Measurements from ENCODE around the gene MXRA8.

Gene MXRA8

GRCh38 chr1:1340791-1341548 lies 17.4 kb downstream of the MXRA8 start:
- no peak overlapping the region for H4K8ac ChIP-seq (ENCODE audit: low read depth, low read length)
- H3K23ac ChIP-seq (ENCODE audit: low read length), result no peak overlapping the region
- no peak overlapping the region for H3K4me2 ChIP-seq (ENCODE audit: low read length)
- no peak overlapping the region for H2BK15ac ChIP-seq (replicated peaks; ENCODE audit: low read depth)
- H3K27me3 ChIP-seq (ENCODE audit: insufficient read depth, low read length, poor library complexity), result no peaks in the 10 kb centered on the region
- H3K79me2 ChIP-seq (ENCODE audit: control insufficient read depth, insufficient read depth, low read length), result peaks cover 5% of the 10 kb centered on the region
- no peak for DNase-seq
- H3K27ac ChIP-seq (ENCODE audit: low read depth, low read length), result no peak overlapping the region
- H3K9ac ChIP-seq (ENCODE audit: low read length), result no peak overlapping the region
- H2AK5ac ChIP-seq (ENCODE audit: low read length), result no peak overlapping the region
- H3K18ac ChIP-seq (ENCODE audit: low read length), result no peak overlapping the region
- WGBS (ENCODE audit: extremely low coverage, insufficient coverage, low lambda C conversion rate), result no CpG with 5 or more reads among the region's 36 CpGs
- H3K4ac ChIP-seq (ENCODE audit: low read depth, low read length), result no peak overlapping the region
- peaks cover 7% of the 10 kb centered on the region for H3K36me3 ChIP-seq (ENCODE audit: control insufficient read depth, insufficient read depth, low read length)
- H3K4me1 ChIP-seq (ENCODE audit: control insufficient read depth, low read depth, low read length), result no peaks in the 10 kb centered on the region
- H4K5ac ChIP-seq (ENCODE audit: low read length), result no peak overlapping the region
- H3K79me1 ChIP-seq (ENCODE audit: low read length), result peaks cover 4% of the 10 kb centered on the region
- H2BK120ac ChIP-seq (ENCODE audit: low read depth, low read length), result no peak overlapping the region
- no peak overlapping the region for H2BK5ac ChIP-seq (ENCODE audit: low read length)
- no peak overlapping the region for H3K56ac ChIP-seq (ENCODE audit: low read length)
- no peak overlapping the region for H3K4me3 ChIP-seq (ENCODE audit: low read length)

GRCh38 chr1:1340185-1340584 lies 18.2 kb downstream of the MXRA8 start:
- H4K5ac ChIP-seq (ENCODE audit: low read length), result no peak overlapping the region
- H3K4me2 ChIP-seq (ENCODE audit: low read length), result no peak overlapping the region
- H3K27me3 ChIP-seq (ENCODE audit: insufficient read depth, low read length, poor library complexity), result no peaks in the 10 kb centered on the region
- no peak overlapping the region for H2AK5ac ChIP-seq (ENCODE audit: low read length)
- no peak overlapping the region for H2BK5ac ChIP-seq (ENCODE audit: low read length)
- no peak overlapping the region for H3K56ac ChIP-seq (ENCODE audit: low read length)
- H3K79me1 ChIP-seq (ENCODE audit: low read length), result peaks cover 2% of the 10 kb centered on the region
- no peaks in the 10 kb centered on the region for H3K79me2 ChIP-seq (ENCODE audit: control insufficient read depth, insufficient read depth, low read length)
- DNase-seq, result no peak
- no peaks in the 10 kb centered on the region for H3K4me1 ChIP-seq (ENCODE audit: control insufficient read depth, low read depth, low read length)
- H2BK15ac ChIP-seq (replicated peaks; ENCODE audit: low read depth), result no peak overlapping the region
- no peak overlapping the region for H2BK120ac ChIP-seq (ENCODE audit: low read depth, low read length)
- H3K4me3 ChIP-seq (ENCODE audit: low read length), result no peak overlapping the region
- no peak overlapping the region for H3K9ac ChIP-seq (ENCODE audit: low read length)
- no peak overlapping the region for H4K8ac ChIP-seq (ENCODE audit: low read depth, low read length)
- peaks cover 7% of the 10 kb centered on the region for H3K36me3 ChIP-seq (ENCODE audit: control insufficient read depth, insufficient read depth, low read length)
- H3K27ac ChIP-seq (ENCODE audit: low read depth, low read length), result no peak overlapping the region
- H3K23ac ChIP-seq (ENCODE audit: low read length), result no peak overlapping the region
- WGBS (ENCODE audit: extremely low coverage, insufficient coverage, low lambda C conversion rate), result no CpG with 5 or more reads among the region's 23 CpGs
- H3K4ac ChIP-seq (ENCODE audit: low read depth, low read length), result no peak overlapping the region
- no peak overlapping the region for H3K18ac ChIP-seq (ENCODE audit: low read length)

- no peak overlapping the region for H3K27ac ChIP-seq (ENCODE audit: low read depth, low read length)
- no CpG with 5 or more reads among the region's 36 CpGs for WGBS (ENCODE audit: extremely low coverage, insufficient coverage, low lambda C conversion rate)
- H3K79me2 ChIP-seq (ENCODE audit: control insufficient read depth, insufficient read depth, low read length), result no peaks in the 10 kb centered on the region
- DNase-seq, result no peak
- no peak overlapping the region for H3K4me2 ChIP-seq (ENCODE audit: low read length)
- H2BK5ac ChIP-seq (ENCODE audit: low read length), result no peak overlapping the region
- no peak overlapping the region for H2BK120ac ChIP-seq (ENCODE audit: low read depth, low read length)
- H3K9ac ChIP-seq (ENCODE audit: low read length), result no peak overlapping the region
- H3K79me1 ChIP-seq (ENCODE audit: low read length), result peaks cover under 1% of the 10 kb centered on the region
- no peaks in the 10 kb centered on the region for H3K4me1 ChIP-seq (ENCODE audit: control insufficient read depth, low read depth, low read length)
- peaks cover 7% of the 10 kb centered on the region for H3K36me3 ChIP-seq (ENCODE audit: control insufficient read depth, insufficient read depth, low read length)
- no peak overlapping the region for H2BK15ac ChIP-seq (replicated peaks; ENCODE audit: low read depth)
- no peak overlapping the region for H3K23ac ChIP-seq (ENCODE audit: low read length)
- H3K4ac ChIP-seq (ENCODE audit: low read depth, low read length), result no peak overlapping the region
- no peaks in the 10 kb centered on the region for H3K27me3 ChIP-seq (ENCODE audit: insufficient read depth, low read length, poor library complexity)
- H3K18ac ChIP-seq (ENCODE audit: low read length), result no peak overlapping the region
- H4K5ac ChIP-seq (ENCODE audit: low read length), result no peak overlapping the region
- no peak overlapping the region for H4K8ac ChIP-seq (ENCODE audit: low read depth, low read length)
- no peak overlapping the region for H3K4me3 ChIP-seq (ENCODE audit: low read length)
- H2AK5ac ChIP-seq (ENCODE audit: low read length), result no peak overlapping the region
- H3K56ac ChIP-seq (ENCODE audit: low read length), result no peak overlapping the region
Observed at GRCh38 chr1:1338278-1338677, 20.1 kb downstream of the MXRA8 start.

- no peaks in the 10 kb centered on the region for H3K27me3 ChIP-seq (ENCODE audit: insufficient read depth, low read length, poor library complexity)
- no peak overlapping the region for H2AK5ac ChIP-seq (ENCODE audit: low read length)
- no peak overlapping the region for H3K23ac ChIP-seq (ENCODE audit: low read length)
- H3K18ac ChIP-seq (ENCODE audit: low read length), result no peak overlapping the region
- no peak overlapping the region for H3K56ac ChIP-seq (ENCODE audit: low read length)
- no peaks in the 10 kb centered on the region for H3K4me1 ChIP-seq (ENCODE audit: control insufficient read depth, low read depth, low read length)
- no peak overlapping the region for H3K4me3 ChIP-seq (ENCODE audit: low read length)
- no peak overlapping the region for H3K27ac ChIP-seq (ENCODE audit: low read depth, low read length)
- H3K79me2 ChIP-seq (ENCODE audit: control insufficient read depth, insufficient read depth, low read length), result no peaks in the 10 kb centered on the region
- DNase-seq, result no peak
- no peak overlapping the region for H3K4me2 ChIP-seq (ENCODE audit: low read length)
- H2BK15ac ChIP-seq (replicated peaks; ENCODE audit: low read depth), result no peak overlapping the region
- no peak overlapping the region for H3K9ac ChIP-seq (ENCODE audit: low read length)
- no CpG with 5 or more reads among the region's 18 CpGs for WGBS (ENCODE audit: extremely low coverage, insufficient coverage, low lambda C conversion rate)
- H2BK120ac ChIP-seq (ENCODE audit: low read depth, low read length), result no peak overlapping the region
- no peak overlapping the region for H2BK5ac ChIP-seq (ENCODE audit: low read length)
- peaks cover 7% of the 10 kb centered on the region for H3K36me3 ChIP-seq (ENCODE audit: control insufficient read depth, insufficient read depth, low read length)
- H3K4ac ChIP-seq (ENCODE audit: low read depth, low read length), result no peak overlapping the region
- H4K8ac ChIP-seq (ENCODE audit: low read depth, low read length), result no peak overlapping the region
- no peaks in the 10 kb centered on the region for H3K79me1 ChIP-seq (ENCODE audit: low read length)
- H4K5ac ChIP-seq (ENCODE audit: low read length), result no peak overlapping the region
Observed at GRCh38 chr1:1337793-1338147, 20.6 kb downstream of the MXRA8 start.

GRCh38 chr1:1336931-1337792 lies 21.2 kb downstream of the MXRA8 start:
- Histone ChIP-seq H3K79me1 (ENCODE audit: low read length) (no peaks in the 10 kb centered on the region), H3K23ac (ENCODE audit: low read length) (no peak overlapping the region), H2BK15ac (replicated peaks; ENCODE audit: low read depth) (no peak overlapping the region), H3K4me2 (ENCODE audit: low read length) (no peak overlapping the region), H3K36me3 (ENCODE audit: control insufficient read depth, insufficient read depth, low read length) (peaks cover 7% of the 10 kb centered on the region), H3K4me1 (ENCODE audit: control insufficient read depth, low read depth, low read length) (no peaks in the 10 kb centered on the region), H3K9ac (ENCODE audit: low read length) (no peak overlapping the region), H3K18ac (ENCODE audit: low read length) (no peak overlapping the region), H2BK120ac (ENCODE audit: low read depth, low read length) (no peak overlapping the region), H2BK5ac (ENCODE audit: low read length) (no peak overlapping the region), H4K8ac (ENCODE audit: low read depth, low read length) (no peak overlapping the region), H3K4me3 (ENCODE audit: low read length) (no peak overlapping the region), H3K79me2 (ENCODE audit: control insufficient read depth, insufficient read depth, low read length) (no peaks in the 10 kb centered on the region), H2AK5ac (ENCODE audit: low read length) (no peak overlapping the region), H3K27ac (ENCODE audit: low read depth, low read length) (no peak overlapping the region), H4K5ac (ENCODE audit: low read length) (no peak overlapping the region), H3K56ac (ENCODE audit: low read length) (no peak overlapping the region), H3K27me3 (ENCODE audit: insufficient read depth, low read length, poor library complexity) (no peaks in the 10 kb centered on the region), H3K4ac (ENCODE audit: low read depth, low read length) (no peak overlapping the region)
- no peak for DNase-seq
- no CpG with 5 or more reads among the region's 32 CpGs for WGBS (ENCODE audit: extremely low coverage, insufficient coverage, low lambda C conversion rate)

Measured in mesendoderm (in vitro differentiated cells).